MCF 10A (cell line): ENCODE results near the gene PARD3B. TPM values are rescaled to one million over a fixed set of nuclear protein-coding genes. Genes with fewer than 3 reads are reported as not detected.
"Not testable (repeated sequence)": the region's sequence is repeated elsewhere in the genome, so short reads cannot be mapped to it uniquely, and the experiment has no call there.

Experiments used
- BruUV-seq: library from RNA; stranded (reverse); fragments of 400-500 nt; replicated peaks from 2 replicates; lab custom pipeline; 2021; lab: Mats Ljungman, UMichigan
- CTCF ChIA-PET: fragments of 300-600 bp; sonication (Branson Sonifier 250); formaldehyde crosslinking; extraction: SDS; loops from one replicate; lab custom pipeline; 2021; ENCODE audit warnings: antibody characterized with exemption, inconsistent platforms; lab: Yijun Ruan, JAX
- POLR2A ChIA-PET: fragments of 300-600, 350-650 bp; sonication (Branson Sonifier 250); formaldehyde crosslinking; extraction: SDS; loops from one replicate; lab custom pipeline; 2020; ENCODE audit warnings: antibody characterized with exemption, inconsistent platforms; lab: Yijun Ruan, JAX
- DNase-seq: peaks from one replicate; pipeline ENCODE4 v3.0.0-alpha.2; 2018; ENCODE audit not compliant: unreplicated experiment
- H3K27ac Mint-ChIP-seq: one replicate; pipeline ENCODE4 v1.8.0; 2022; ENCODE audit warnings: mild to moderate bottlenecking, low read depth, mixed read lengths; ENCODE audit not compliant: unreplicated experiment
- H3K27me3 Mint-ChIP-seq: one replicate; pipeline ENCODE4 v1.8.0; 2022; ENCODE audit warnings: mixed read lengths; ENCODE audit not compliant: insufficient read depth, unreplicated experiment
- H3K36me3 Mint-ChIP-seq: one replicate; pipeline ENCODE4 v1.8.0; 2022; ENCODE audit warnings: mild to moderate bottlenecking, moderate library complexity, mixed read lengths; ENCODE audit not compliant: insufficient read depth, unreplicated experiment
- H3K4me1 Mint-ChIP-seq: one replicate; pipeline ENCODE4 v1.8.0; 2022; ENCODE audit warnings: mixed read lengths; ENCODE audit not compliant: insufficient read depth, unreplicated experiment
- H3K4me3 Mint-ChIP-seq: one replicate; pipeline ENCODE4 v1.8.0; 2022; ENCODE audit warnings: mild to moderate bottlenecking, moderate library complexity, mixed read lengths; ENCODE audit not compliant: unreplicated experiment
- H3K9me3 Mint-ChIP-seq: one replicate; pipeline ENCODE4 v1.8.0; 2022; ENCODE audit warnings: mixed read lengths; ENCODE audit not compliant: unreplicated experiment
- intact Hi-C: fragments of 100-400 bp; cut with micrococcal nuclease; formaldehyde crosslinking; loops from 2 replicates; pipeline ENCODE4 v1.14.1; 2022
- total RNA-seq: library from RNA; stranded (reverse); gene quantifications from 2 replicates; pipeline ENCODE4 v1.2.3, GENCODE V29; 2022
- TF ChIP-seq, protein P1 (sequence below): fragments of 200-600 bp; IDR thresholded peaks from one replicate; pipeline ENCODE4 v1.8.0; 2022; ENCODE audit warnings: antibody characterized with exemption, mild to moderate bottlenecking; ENCODE audit not compliant: unreplicated experiment

PARD3B gene
- total RNA-seq, 1 experiment from 2014 or later, result 11.6 TPM

DNA sequence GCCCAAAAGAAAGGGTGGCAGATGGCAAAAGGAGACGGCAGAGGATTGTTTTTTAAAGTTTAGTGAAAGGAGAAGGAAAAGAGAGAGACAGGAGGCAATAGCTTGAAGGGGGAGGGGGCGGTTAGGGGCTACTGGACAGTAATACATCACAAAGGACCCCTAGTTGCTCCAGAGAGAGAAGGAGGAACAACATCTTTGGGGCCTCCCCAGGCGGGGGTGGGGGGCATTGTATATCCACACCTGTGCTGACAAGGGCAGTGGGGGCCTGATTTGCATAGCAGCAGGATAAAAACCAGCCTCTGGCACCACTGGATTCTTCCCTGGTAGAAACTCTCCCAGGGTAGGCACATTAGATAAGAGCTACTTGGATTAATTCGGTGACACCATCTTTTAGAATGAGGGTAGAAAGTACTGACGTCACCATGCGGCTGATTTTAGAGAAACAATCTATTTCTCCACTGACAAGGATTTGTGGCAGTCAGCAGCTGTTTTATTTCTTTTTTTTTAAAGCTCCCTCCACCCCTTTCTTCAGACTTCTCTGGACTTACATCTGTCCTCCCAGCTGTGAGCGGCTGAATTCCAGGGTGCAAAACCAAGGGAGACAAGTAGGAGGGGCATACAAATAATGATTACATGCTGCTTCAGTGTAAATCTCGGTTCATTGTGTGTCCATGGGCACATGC lies 937.3 kb downstream of the PARD3B start:
- ChIA-PET CTCF (interaction anchor here (0.6 to 1.3 kb wide), 2 partner anchors 10 to 19 kb away, joined by 4 to 6 read pairs; no protein-coding TSS in a partner anchor), POLR2A (no interaction called here)
- DNase-seq, result no peak
- H3K27ac Mint-ChIP-seq, result no peak overlapping the region
- no TSS peak for BruUV-seq
- no peak overlapping the region for H3K4me3 Mint-ChIP-seq
- no peaks in the 10 kb centered on the region for H3K27me3 Mint-ChIP-seq
- no peaks in the 10 kb centered on the region for H3K4me1 Mint-ChIP-seq
- intact Hi-C loops, result no loop called here
- no peaks in the 10 kb centered on the region for H3K9me3 Mint-ChIP-seq
- peaks cover 2% of the 10 kb centered on the region for H3K36me3 Mint-ChIP-seq
- TF ChIP-seq, protein P1, sequence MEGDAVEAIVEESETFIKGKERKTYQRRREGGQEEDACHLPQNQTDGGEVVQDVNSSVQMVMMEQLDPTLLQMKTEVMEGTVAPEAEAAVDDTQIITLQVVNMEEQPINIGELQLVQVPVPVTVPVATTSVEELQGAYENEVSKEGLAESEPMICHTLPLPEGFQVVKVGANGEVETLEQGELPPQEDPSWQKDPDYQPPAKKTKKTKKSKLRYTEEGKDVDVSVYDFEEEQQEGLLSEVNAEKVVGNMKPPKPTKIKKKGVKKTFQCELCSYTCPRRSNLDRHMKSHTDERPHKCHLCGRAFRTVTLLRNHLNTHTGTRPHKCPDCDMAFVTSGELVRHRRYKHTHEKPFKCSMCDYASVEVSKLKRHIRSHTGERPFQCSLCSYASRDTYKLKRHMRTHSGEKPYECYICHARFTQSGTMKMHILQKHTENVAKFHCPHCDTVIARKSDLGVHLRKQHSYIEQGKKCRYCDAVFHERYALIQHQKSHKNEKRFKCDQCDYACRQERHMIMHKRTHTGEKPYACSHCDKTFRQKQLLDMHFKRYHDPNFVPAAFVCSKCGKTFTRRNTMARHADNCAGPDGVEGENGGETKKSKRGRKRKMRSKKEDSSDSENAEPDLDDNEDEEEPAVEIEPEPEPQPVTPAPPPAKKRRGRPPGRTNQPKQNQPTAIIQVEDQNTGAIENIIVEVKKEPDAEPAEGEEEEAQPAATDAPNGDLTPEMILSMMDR, result no peak

DNA sequence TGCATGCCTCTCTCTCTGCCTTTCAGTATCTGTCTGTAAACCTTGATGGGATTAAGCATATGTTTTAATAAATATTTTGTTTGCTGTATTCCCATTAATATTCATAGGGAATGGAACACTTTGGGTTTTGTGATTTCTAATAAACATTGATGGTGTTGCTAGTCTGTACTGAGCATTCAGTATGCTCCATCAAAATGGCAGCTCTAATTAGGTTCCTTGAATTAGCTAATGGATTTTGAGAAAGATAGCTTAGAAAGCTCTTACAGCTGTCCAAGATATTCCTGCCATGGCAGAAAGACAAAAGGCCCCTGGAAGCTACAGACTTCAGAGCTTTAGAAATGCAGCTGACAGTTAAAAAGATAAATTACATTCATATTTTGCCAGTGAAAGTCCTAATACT lies 937.8 kb downstream of the PARD3B start:
- no peaks in the 10 kb centered on the region for H3K9me3 Mint-ChIP-seq
- CTCF ChIA-PET, result interaction anchor here (1.3 kb wide), 1 partner anchor 9 kb away, joined by 6 read pairs; no protein-coding TSS in a partner anchor
- POLR2A ChIA-PET, result no interaction called here

DNA sequence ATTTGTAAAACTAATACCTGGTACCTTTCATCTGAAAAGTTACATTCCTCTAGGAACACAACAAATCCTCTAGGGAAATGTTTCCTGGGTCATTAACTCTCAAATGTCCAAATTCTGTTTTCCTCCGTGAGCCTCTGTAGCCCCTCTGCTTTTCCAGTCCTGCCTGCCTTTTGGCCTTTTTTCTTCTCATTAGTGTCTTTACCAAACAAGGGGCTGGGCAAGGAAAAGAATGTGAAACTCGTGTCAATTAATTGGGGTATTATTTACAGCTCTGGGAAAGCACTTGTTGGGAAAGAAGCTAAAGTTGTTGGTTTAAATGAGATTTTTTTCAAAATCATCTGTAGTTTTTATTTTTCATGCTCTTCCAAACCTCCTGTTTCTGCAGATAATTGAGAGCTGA lies 938.9 kb downstream of the PARD3B start:
- H3K4me3 Mint-ChIP-seq, result no peak overlapping the region
- POLR2A ChIA-PET, result no interaction called here
- no peak overlapping the region for H3K27ac Mint-ChIP-seq
- no peaks in the 10 kb centered on the region for H3K9me3 Mint-ChIP-seq
- H3K36me3 Mint-ChIP-seq, result no peaks in the 10 kb centered on the region
- TF ChIP-seq, protein P1, result no peak
- H3K4me1 Mint-ChIP-seq, result no peaks in the 10 kb centered on the region
- no peaks in the 10 kb centered on the region for H3K27me3 Mint-ChIP-seq
- BruUV-seq, result no TSS peak
- CTCF ChIA-PET, result interaction anchor here (0.5 kb wide), 1 partner anchor 303 kb away, joined by 4 read pairs; no protein-coding TSS in a partner anchor
- DNase-seq, result no peak
- intact Hi-C loops, result no loop called here

More for the DNA sequence above, 937.8 kb downstream of the PARD3B start:
- no peak for DNase-seq
- intact Hi-C loops, result no loop called here
- BruUV-seq, result no TSS peak
- Mint-ChIP-seq H3K27ac (no peak overlapping the region), H3K27me3 (no peaks in the 10 kb centered on the region), H3K36me3 (no peaks in the 10 kb centered on the region), H3K4me1 (no peaks in the 10 kb centered on the region), H3K4me3 (no peak overlapping the region)
- TF ChIP-seq, protein P1, result no peak

DNA sequence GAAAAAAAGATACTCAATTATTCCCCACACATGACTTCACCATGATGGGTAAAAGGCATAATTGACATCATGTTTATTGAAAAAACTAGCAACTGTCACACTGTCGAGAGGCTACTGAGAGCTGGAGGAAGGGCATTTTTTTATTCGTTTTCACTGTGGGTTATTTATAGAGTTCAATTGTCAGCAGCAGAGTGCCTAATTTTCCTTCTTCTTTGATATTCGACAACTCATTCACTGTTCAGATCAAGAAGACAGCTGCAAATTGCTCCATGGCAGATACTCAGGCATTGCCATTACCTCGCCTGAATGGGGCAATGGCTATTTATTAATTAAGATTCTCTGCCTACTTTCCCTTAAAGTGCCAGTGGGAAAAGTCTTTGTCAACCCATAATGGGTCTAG lies 939.5 kb downstream of the PARD3B start:
- CTCF ChIA-PET, result interaction anchor here (0.5 kb wide), 1 partner anchor 303 kb away, joined by 4 read pairs; no protein-coding TSS in a partner anchor
- no TSS peak for BruUV-seq
- Mint-ChIP-seq H3K9me3 (no peaks in the 10 kb centered on the region), H3K4me1 (no peaks in the 10 kb centered on the region), H3K27ac (no peak overlapping the region), H3K36me3 (no peaks in the 10 kb centered on the region), H3K27me3 (no peaks in the 10 kb centered on the region), H3K4me3 (no peak overlapping the region)
- intact Hi-C loops, result no loop called here
- POLR2A ChIA-PET, result no interaction called here
- no peak for DNase-seq
- TF ChIP-seq, protein P1, result no peak

DNA sequence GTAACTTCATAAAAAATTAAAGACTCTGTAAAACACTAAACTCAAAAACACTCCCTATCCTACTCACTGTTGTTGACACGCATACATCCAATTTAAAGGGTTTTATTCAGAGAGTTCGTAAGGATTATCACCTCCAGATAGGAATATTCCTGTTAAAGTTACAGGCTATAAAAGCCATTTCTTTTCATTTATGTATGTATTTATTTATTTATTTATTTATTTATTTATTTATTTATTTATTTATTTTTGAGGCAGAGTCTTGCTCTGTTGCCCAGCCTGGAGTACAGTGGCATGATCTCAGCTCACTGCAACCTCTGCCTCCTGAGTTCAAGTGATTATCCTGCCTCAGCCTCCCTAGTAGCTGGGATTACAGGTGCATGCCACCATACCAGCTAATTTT lies 948.3 kb downstream of the PARD3B start:
- H3K27me3 Mint-ChIP-seq, CTCF ChIA-PET, POLR2A ChIA-PET, H3K27ac Mint-ChIP-seq, BruUV-seq, H3K4me3 Mint-ChIP-seq, H3K4me1 Mint-ChIP-seq, intact Hi-C loops, H3K36me3 Mint-ChIP-seq, DNase-seq, H3K9me3 Mint-ChIP-seq: not testable (repeated sequence)
